NCI-H226 (cell line): ENCODE data around the gene FAM184A.
"Not testable (repeated sequence)": the region's sequence is repeated elsewhere in the genome, so short reads cannot be mapped to it uniquely, and the experiment has no call there.

Experiments used
- DNase-seq: peaks from one replicate; pipeline ENCODE4 v3.0.0-alpha.2; 2015

FAM184A gene, protein sequence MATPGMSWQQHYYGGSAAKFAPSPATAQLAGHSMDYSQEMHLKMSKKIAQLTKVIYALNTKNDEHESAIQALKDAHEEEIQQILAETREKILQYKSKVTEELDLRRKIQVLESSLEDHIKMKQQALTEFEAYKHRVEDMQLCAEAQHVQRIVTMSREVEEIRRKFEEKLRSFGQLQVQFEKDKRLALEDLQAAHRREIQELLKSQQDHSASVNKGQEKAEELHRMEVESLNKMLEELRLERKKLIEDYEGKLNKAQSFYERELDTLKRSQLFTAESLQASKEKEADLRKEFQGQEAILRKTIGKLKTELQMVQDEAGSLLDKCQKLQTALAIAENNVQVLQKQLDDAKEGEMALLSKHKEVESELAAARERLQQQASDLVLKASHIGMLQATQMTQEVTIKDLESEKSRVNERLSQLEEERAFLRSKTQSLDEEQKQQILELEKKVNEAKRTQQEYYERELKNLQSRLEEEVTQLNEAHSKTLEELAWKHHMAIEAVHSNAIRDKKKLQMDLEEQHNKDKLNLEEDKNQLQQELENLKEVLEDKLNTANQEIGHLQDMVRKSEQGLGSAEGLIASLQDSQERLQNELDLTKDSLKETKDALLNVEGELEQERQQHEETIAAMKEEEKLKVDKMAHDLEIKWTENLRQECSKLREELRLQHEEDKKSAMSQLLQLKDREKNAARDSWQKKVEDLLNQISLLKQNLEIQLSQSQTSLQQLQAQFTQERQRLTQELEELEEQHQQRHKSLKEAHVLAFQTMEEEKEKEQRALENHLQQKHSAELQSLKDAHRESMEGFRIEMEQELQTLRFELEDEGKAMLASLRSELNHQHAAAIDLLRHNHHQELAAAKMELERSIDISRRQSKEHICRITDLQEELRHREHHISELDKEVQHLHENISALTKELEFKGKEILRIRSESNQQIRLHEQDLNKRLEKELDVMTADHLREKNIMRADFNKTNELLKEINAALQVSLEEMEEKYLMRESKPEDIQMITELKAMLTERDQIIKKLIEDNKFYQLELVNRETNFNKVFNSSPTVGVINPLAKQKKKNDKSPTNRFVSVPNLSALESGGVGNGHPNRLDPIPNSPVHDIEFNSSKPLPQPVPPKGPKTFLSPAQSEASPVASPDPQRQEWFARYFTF

DNA sequence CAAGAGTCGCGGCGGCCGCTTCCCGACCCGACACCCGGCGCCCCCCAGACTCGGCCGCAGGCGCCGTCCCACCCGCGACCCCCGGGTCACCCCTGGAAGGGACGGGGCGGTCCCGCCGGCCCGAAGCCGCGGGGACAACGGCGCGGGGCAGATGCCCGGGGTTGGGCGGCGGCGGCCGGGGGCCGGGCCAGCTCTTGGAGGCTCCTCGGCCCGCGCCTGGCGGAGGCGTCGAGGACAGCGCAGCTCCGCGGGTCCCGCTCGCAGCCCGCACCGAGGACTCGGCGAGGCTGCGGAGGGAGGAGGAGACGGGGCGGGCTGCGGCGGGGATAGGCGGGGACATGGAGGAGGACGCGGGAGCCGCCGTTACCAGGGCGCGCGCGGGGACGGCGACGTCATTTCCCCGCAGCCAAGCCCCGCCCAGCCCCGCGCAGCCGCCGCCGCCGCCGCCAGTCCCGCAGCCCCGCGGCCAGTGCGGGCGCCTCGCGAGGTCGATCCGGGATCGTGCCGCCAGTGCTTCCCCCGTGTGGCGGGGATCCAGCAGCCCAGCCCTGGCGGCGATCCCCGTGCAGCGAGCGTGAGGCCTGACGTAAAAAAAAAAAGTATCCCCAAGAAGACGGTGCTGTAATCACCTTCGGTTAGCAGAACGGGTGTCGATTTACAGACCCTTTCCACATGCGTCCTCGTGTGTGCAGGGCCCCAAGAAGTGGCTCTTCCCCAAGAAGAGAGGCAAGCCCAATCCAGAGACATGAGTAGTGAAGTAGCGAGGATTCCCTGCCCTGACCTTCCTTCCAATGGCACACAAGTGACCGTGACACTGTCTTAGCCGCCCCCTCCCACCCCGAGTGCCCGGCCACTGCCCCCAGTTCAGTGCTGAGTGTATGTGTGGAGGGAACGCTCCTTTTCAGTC, at the start of gene FAM184A:
Gene FAM184A (minus strand): TSS at position 289 of the 907 bp plus-strand sequence. CDS start 365 bp downstream, outside the sequence.
- peak; percentile 8 for DNase-seq

DNA sequence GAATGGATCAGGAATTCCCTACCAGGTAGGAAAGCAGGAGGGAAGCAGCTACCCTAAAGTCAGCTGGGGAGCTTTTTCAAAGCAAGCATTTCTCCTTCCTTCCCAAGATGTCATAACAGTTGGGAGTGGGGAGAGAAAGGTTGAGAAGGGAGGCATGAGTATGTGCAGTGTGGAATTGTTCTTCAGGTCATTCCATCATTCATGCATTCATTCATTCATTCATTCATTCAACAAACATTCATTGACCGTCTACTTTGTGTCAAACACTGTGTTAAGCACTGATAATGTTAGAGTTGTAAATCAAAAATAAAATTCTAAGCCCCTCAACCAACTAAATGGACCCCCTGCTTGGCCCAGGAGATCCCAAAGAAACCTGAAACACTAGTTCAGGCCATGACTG, 49.2 kb upstream of the FAM184A start:
- DNase-seq = no peak

DNA sequence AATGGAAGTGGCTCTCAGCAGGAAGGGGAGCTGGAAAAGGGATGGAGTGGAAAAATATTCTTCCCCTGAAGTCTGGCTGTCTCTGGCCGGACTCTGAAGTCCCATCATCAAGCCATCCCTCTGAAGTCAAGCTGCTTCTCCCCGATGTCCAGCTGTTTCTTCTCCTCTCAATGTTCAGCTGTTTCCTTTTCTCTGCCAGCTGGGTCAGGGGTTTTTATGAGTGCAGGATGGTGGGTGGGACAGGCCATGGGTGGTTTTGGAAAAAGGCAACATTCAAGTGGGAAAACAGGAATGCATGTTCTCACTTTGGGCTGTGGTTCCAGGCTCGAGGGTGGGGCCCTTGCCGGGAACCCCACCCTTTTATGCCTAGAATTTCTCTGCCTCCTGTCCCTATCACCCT, 48.4 kb upstream of the FAM184A start:
- DNase-seq = no peak

DNA sequence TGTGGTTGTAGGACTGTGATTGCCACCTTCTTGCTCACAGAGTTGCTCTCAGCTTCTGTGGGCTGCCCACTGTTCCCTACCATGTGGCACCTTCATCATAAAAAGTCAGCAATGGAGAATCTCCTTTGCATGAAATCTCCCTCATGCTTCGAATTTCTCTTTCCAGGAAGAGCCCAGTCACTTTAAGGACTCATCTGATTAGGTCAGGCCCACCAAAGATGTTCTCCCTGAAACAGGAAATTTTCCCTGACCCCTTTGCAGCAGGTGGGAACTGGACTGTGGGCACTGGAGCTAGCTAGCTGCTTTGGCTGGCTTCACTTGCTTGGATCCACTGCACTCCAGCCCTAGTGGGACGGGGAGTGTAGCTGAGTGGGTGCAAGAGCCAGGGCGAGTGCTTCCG, 47.7 kb upstream of the FAM184A start:
- no peak for DNase-seq

DNA sequence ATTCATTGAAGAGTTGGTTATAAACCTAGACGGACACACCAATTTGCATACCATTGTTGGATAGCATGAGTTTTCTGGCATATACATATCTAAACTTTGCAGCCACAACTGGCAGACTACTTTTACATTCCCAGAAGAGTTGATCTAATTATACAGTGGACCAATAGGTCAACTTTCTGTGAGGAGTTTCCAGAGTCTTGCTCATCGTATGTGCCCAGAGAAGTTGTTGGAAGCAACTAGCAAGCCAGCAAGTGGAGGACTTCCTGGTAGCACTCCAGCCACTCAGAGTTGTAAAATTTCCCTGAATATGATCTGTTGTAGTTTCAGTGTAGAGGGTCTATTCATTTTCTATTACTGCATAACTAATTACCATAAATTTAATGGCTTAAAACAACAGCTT, 47.1 kb upstream of the FAM184A start:
- no peak for DNase-seq

DNA sequence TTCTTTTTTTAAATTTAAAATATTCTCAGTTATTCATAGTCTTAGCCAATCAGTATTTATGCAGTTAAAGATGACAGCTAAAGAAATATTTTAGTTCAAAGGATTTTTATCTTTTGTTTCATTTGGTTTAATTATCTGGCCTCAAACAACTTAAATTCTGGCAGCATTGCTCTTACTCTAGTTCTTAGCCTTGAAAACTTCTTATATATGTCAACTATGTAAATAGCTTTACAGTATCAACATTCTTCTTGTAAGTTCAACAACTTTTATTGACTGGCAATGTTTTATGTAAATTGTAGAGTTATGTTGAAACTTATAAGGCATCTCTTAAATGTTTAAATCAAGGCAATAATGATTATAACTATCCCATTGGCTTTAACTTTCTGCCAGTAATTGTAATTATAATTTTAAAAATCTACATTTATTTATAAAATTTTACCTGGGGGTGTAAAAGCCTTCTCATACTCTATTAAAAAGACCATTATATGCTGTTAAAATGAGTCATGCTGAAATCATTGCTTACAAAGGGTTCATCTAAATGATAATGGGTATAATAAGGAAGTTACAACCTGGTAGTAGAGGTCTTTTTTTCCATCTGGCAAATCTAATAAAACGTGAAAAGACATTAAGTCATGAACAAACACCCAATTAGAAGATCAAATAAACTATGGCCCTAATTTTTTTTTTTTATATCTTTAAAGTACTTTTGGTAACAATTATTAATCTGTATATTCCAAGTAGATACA, 45.8 kb upstream of the FAM184A start:
- no peak for DNase-seq

DNA sequence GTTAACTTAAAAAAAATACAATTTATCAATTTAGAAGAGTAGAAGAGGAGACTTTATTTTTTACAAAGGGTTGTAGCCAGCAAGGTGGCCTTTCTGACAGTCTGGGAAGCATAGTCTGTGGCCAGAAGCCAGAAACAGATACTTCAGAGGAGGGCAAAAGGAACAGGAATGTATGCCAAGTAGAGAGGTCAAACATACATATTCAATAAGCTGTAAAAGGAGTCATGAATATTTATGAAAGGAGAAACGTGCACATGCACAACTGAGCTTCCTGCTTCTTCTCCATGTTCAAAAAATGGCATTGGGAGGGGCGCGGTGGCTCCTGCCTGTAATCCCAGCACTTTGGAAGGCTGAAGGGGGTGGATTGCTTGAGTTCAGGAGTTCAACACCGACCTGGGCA, 43.9 kb upstream of the FAM184A start:
- no peak for DNase-seq

DNA sequence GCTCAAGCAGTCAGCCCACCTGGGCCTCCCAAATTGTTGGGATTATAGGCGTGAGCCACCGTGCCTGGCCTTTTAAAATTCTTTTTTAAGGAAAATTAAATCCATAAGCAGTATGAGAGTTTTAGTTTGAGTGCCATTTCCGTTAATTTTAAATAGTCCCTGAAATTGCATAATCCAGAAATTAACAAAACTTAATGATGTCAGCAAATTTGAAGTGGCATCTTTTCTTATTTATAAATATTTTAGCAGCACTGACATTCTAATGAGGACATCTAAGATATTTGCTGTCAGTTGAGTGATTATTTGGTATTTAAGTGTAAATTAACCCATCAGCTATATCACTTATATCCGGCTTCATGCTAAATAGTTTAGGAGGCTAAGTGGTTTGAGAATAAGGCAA, 42.9 kb upstream of the FAM184A start:
- no peak for DNase-seq

DNA sequence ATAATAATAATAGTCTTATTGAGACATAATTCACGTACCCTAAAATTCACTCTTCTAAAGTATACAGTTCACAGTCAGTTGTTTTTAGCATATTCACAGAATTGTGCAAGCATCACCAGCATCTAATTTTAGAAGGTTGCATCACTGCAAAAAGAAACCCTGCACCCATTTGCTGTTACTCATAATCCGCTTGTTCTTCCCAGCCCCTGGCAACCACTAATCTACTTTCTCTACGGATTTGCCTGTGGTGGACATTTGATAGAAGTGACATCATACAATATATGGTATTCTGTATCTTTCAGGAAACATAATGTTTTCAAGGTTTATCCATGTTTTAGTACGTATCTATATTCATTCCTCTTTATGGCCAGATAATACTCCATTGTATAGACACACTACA, 41.5 kb upstream of the FAM184A start:
- DNase-seq = no peak

DNA sequence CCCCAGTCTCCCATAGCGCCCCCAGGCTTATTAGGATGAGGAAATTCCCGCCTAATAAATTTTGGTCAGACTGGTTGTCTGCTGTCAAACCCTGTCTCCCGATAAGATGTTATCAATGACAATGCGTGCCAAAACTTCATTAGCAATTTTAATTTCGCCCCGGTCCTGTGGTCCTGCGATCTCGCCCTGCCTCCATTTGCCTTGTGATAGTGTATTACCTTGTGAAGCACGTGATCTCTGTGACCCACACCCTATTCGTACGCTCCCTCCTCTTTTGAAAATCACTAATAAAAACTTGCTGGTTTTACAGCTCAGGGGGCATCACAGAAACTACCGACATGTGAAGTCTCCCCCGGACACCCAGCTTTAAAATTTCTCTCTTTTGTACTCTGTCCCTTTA, 40.6 kb upstream of the FAM184A start:
- not testable (repeated sequence) for DNase-seq

DNA sequence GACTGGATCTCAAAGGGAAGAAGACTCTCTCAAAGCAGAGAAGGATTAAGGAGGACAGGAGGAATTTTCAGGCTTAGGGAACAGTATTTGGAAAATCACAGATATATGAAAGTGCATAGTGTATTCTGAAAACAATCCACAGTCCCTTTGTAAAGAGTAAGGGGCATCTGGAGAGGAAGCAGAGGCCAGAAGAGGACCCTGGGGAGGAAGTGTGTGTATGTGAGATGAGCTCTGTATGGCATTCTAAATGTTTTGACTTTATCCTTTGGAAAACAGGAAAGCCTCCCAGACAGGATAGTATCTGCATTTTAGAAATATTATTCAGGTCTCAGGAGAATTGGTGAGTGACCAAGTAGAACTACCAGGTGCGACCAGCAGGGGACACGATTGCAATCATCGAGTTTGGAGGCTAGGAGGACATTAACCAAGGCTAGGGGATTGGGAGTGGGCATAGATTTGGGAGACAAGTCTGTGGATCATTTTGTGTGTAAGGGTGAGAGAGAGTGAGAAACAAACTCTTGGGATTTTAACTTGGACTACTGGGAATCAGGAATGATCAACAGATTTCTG, 38.3 kb upstream of the FAM184A start:
- DNase-seq = no peak

DNA sequence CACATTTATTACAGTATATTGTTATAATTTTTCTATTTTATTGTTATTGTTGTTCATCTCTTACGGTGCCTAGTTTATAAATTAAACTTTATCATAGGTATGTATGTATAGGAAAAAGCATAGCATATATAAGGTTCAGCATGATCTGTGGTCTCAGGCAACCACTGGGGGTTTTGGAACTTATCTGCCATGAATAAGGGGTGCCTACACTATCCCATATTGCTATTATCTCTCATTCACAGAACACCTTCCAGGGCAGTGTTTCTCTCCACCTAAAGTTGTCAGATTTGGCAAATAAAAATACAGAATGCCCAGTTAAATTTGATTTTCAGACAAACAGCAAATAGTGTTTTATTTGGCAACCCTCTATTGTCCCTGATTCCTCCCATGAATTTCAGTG, 35.5 kb upstream of the FAM184A start:
- DNase-seq = no peak

DNA sequence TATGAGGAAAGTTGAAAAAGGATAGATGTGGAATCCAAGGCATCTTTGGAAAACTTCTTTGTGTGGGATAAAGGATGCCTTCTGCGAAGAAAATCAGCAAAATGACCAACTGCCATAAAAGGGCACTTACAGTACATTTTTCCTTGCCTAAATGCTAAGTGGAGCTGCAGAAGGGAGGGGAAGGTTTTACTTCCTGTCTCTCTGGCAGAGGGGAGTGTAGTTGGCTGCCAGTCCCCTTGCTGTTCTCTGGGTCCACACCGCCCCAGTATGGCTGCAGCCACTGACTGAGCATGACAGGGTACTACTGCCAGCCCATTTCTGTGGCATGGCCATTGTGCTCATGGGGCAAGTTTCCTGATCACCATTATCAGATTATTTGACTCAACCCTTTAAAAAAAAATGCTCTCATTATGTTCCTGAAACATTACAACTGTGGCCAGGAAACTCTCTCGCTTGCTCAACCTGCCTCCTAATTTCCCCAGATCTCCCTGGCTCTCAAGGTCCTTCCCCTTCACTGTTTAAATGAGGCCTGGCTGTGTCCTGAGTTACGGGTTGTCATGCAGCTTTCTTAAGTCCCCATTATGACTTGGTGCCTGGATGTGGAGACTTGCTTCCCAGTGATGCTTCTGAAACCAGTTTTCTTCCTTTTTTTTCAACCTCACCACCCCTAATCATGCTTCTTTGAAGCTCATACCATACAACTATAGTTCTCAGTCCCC, 34.5 kb upstream of the FAM184A start:
- DNase-seq = no peak

DNA sequence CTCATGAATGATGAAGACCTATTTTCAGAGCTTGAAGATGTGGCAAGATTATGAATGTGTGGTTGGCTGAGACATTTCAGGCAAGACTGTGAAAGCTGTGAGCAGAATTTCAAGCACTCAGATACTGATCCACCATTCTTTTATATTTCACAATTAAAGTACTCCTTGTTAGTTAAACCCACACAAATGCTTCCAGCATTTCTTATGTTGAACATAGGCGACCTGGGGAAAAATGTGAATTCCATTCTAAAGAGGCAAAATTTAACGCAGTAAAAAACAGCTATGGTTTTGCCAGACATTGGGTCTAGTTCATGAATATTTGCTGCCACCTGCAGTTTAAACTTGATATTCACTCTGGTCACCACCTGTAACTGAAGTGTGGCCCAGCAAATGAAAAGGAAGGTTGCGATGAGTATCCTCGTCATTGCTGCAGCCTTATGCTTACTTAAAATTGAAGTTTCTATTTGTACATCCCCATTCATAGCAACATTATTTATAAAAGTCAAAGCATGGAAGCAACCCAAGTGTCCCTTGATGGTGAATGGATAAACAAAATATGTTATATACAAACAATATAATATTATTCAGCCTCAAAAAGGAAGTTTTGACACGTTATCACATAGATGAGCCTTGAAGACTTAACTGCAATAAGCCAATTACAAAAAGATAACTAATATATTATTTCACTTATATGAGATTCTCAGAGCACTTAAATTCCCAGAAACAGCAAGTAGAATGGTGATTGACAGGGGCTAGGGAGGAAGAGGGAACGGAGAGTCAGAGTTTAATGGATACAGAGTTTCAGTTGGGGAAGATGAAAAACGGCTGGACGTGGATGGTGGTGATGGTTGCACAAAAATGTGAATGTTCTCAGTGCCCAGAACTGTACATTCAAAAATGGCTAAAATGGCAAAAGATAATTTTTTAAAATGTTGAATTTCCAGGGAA, 32.4 kb upstream of the FAM184A start:
- no peak for DNase-seq

DNA sequence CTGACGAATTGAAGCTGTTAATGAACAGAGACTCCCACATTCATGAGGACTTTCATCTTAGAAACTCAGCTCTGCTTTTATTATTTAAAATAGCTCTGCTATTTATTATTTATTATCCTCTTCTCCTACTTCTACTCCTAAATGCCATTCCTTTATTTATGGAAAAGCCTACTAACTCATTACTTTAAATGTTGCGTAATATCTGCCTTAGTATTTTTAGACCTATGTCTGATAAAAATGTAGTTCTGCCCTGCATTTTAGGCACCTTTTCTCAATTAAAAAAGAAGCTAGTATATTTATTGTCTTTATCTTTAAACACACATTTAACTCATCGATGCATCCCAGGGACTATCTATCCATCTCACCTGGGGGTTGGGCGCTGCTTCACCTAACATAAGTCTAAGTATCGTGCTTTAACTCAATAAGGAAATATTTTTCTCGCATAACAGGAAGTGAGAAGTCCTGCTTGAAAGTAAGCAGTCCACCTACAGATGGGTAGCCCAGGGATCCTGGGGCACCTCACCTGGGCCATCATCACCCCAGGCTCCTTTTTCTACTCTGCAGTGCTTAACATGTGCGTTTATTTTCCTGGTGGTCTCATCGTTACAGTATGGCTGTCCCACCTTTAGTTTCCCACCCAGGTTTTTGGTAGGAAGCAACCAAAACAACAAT, 31.3 kb upstream of the FAM184A start:
- no peak for DNase-seq

DNA sequence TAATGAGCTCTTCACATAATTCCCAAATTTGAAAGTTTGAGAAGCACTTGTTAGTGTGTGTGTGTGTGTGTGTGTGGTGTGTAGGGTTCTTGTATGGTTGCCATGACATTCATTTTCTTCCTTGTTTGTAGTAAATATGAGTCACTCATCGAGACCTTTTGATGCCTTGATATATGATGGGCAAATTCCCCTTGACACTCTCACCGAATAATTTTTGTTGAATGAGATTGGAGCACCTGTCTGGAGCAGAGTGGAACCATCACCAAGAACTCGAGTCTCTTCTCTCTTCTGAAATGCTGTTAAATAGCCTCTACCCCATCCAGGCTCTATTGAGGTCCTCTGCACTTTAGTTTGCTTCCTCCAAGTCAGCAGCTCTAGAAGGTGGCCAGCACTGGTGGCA, 29.6 kb upstream of the FAM184A start:
- DNase-seq = no peak

DNA sequence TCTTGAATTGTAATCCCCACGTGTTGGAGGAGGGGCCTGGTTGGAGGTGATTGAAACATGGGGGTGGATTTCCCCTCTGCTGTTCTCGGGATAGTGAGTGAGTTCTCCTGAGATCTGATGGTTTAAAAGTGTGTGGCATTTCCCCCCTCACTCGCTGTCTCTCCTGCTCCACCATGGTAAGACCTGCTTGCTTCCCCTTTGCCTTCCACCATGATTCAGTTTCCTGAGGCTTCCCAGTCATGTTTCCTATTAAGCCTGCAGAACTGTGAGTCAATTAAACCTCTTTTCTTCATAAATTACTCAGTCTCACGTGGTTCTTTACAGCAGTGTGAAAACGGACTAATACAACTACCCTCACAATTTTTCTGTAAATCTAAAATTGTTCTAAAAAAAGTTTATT, 26.8 kb upstream of the FAM184A start:
- no peak for DNase-seq

DNA sequence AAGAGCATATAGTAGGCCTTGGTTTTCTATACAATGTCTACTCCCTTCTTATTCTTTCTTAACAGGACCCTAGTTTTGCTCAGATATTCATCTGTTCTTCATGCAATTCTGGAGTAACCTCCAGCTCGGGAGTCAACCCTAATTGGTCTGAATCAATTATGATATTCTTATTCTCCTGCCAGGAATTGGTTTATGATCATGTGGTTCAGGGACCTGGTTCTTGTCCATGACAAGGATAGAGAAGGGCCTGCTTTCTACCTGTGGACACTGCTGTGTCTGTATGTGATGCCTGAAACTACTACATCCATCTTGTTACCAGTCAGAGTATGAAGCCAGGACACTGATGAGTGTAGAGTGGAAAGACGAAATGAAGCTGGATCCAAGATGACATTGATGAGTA, 24.4 kb upstream of the FAM184A start:
- DNase-seq = no peak

DNA sequence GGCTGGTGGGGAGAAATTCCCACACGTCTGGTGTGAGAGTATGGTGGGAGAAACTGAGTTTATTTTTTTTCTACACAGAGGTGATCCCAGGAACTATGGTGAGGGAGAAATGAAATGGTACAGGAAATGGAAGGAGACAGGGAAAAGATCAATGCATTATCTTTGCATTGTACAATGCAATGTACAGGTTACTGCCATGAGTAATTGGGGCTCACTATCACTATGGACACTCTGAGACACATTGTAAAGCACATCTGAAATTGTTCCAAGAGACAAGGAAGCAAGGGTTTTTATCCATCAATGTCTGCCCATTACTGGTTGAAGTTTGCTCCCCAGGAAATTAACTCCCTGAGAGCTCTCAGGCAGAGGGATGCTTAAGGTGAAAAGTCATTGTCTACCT, 21.7 kb upstream of the FAM184A start:
- no peak for DNase-seq
